ENCODE measurements around the gene PPM1B. TPM values are rescaled to one million over a fixed set of nuclear protein-coding genes. Genes with fewer than 3 reads are reported as not detected.

The PPM1B gene
- total and polyA plus RNA-seq, 2 donors (not counting 1 experiment from before 2014, with no cell fraction given): 15.3 to 81.4 TPM

DNA sequence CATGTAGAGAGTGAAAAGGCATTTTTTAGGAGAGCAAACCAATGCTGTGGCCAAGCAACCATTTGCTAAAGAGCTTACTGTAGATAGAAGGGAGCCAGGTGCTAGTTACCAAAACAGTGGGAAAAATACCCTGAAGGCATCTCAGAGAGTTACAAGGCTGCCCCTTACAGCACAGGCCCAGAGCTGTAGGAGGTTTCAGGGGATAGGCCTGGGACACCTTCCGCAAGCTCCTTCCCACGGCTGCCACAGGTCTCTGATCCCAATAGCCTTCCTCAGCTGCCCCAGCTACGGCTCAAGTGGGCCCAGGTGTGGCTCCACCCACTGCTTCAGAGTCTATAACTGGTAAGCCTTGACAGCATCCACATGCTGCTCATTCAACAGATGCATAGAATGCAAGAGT is 18.2 kb upstream of the PPM1B start:
- CTCF ChIA-PET: no interaction called here
- Histone ChIP-seq H3K9me3 (ENCODE audit: control extremely low read depth in 1 of 3, control insufficient read depth in 2 of 3, insufficient read depth in 1 of 3, low read length in 2 of 3) (no peaks in the 10 kb centered on the region), H3K36me3 (replicated peaks in 1 of 2; ENCODE audit: control extremely low read depth in 1 of 2, control insufficient read depth in 1 of 2, extremely low read depth in 1 of 2, insufficient read depth in 2 of 2, low read length in 1 of 2) (no peaks in the 10 kb centered on the region), H3K4me1 (ENCODE audit: control insufficient read depth in 2 of 2, insufficient read depth in 2 of 2, low read length in 2 of 2) (no peaks in the 10 kb centered on the region), H3K79me2 (ENCODE audit: control insufficient read depth, insufficient read depth, low read length) (no peaks in the 10 kb centered on the region), H3K27me3 (replicated peaks in 1 of 4; ENCODE audit: control extremely low read depth in 1 of 4, control insufficient read depth in 3 of 4, insufficient read depth in 4 of 4, low read length in 3 of 4) (no peaks in the 10 kb centered on the region), H3K4me3 (ENCODE audit: control extremely low read depth in 1 of 5, extremely low read depth in 1 of 5, insufficient read depth in 1 of 5, low read depth in 2 of 5, low read length in 4 of 5) (no peak overlapping the region), H4K20me1 (ENCODE audit: control insufficient read depth, insufficient read depth, low read length, poor library complexity, severe bottlenecking) (no peaks in the 10 kb centered on the region), H3K27ac (ENCODE audit: low read length in 2 of 2) (no peak overlapping the region), H3K4me2 (replicated peaks; ENCODE audit: low read depth, low read length, poor library complexity, severe bottlenecking) (no peak overlapping the region), H3K9ac (ENCODE audit: low read length) (no peak overlapping the region), H2AFZ (ENCODE audit: insufficient read depth, low read depth, low read length, poor library complexity, severe bottlenecking) (no peak overlapping the region)
- Mint-ChIP-seq H3K4me1 (no peaks in the 10 kb centered on the region), H3K4me3 (no peak overlapping the region), H3K9me3 (ENCODE audit: insufficient read depth) (no peaks in the 10 kb centered on the region), H3K27ac (no peak overlapping the region), H3K27me3 (peaks cover 12% of the 10 kb centered on the region)
- ATAC-seq (ENCODE audit: low read depth) (no peak), DNase-seq (no peak)
- 90% methylated on average over 2 of the region's 3 CpGs for WGBS (ENCODE audit: insufficient coverage)
- intact Hi-C loops (cut with micrococcal nuclease): no loop called here
- POLR2A ChIA-PET: no interaction called here
- no peak for TF ChIP-seq EZH2 (IDR thresholded peaks at IDR 0.05; ENCODE audit: borderline replicate concordance, insufficient read depth, low read depth, low read length, poor library complexity, severe bottlenecking)
- TF ChIP-seq, protein P1, sequence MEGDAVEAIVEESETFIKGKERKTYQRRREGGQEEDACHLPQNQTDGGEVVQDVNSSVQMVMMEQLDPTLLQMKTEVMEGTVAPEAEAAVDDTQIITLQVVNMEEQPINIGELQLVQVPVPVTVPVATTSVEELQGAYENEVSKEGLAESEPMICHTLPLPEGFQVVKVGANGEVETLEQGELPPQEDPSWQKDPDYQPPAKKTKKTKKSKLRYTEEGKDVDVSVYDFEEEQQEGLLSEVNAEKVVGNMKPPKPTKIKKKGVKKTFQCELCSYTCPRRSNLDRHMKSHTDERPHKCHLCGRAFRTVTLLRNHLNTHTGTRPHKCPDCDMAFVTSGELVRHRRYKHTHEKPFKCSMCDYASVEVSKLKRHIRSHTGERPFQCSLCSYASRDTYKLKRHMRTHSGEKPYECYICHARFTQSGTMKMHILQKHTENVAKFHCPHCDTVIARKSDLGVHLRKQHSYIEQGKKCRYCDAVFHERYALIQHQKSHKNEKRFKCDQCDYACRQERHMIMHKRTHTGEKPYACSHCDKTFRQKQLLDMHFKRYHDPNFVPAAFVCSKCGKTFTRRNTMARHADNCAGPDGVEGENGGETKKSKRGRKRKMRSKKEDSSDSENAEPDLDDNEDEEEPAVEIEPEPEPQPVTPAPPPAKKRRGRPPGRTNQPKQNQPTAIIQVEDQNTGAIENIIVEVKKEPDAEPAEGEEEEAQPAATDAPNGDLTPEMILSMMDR (IDR thresholded peaks at IDR 0.05): no peak

DNA sequence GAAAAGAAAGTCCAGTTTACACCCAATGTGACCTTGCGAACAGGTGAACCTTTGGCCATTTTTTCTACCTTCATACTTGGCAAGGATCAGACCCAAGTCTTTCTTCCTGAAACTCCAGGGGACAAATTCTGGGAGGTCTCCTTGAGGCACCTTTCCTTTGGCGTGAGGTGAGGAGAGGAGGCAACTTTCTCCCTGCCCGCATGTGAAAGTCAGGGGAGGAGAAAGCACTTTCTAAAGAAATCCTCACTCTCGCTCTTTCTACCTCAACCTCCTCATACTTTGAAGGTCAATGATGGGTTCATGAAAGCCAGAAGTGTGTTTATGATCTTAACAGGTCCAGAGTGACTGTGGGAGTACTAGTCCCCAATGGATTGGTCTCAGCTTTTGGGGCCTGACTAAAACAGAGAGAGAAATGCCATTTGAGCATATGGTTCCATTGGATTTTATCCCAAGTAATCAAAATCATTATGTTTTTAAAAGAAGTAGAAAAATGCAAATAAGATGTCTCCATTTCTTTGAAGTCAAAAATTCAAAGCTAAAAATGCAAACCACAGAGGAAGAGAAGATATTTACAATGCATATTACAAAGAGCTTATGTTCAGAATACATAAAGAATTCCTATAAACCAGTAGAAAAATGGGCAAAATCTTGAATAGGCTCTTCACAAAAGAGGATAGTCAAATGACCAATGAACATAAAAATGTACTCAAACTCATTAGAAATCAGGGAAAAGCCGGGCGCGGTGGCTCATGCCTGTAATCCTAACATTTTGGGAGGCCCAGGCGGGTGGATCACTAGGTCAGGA is 15.6 kb upstream of the PPM1B start:
- no peak for TF ChIP-seq EZH2 (IDR thresholded peaks at IDR 0.05; ENCODE audit: borderline replicate concordance, insufficient read depth, low read depth, low read length, poor library complexity, severe bottlenecking)
- TF ChIP-seq, protein P1 (IDR thresholded peaks at IDR 0.05): no peak
- no peaks in the 10 kb centered on the region for H4K20me1 ChIP-seq (ENCODE audit: control insufficient read depth, insufficient read depth, low read length, poor library complexity, severe bottlenecking)
- DNase-seq: no peak
- ChIA-PET CTCF (interaction anchor here (0.6 kb wide), 1 partner anchor 562 kb away, joined by 5 read pairs; no protein-coding TSS in a partner anchor), POLR2A (no interaction called here)
- no peak overlapping the region for H2AFZ ChIP-seq (ENCODE audit: insufficient read depth, low read depth, low read length, poor library complexity, severe bottlenecking)
- no peaks in the 10 kb centered on the region for H3K27me3 ChIP-seq (replicated peaks in 1 of 4; ENCODE audit: control extremely low read depth in 1 of 4, control insufficient read depth in 3 of 4, insufficient read depth in 4 of 4, low read length in 3 of 4)
- H3K9me3 ChIP-seq (ENCODE audit: control extremely low read depth in 1 of 3, control insufficient read depth in 2 of 3, insufficient read depth in 1 of 3, low read length in 2 of 3): no peaks in the 10 kb centered on the region
- intact Hi-C loops (cut with micrococcal nuclease): no loop called here
- no peak overlapping the region for H3K4me3 Mint-ChIP-seq
- H3K4me1 Mint-ChIP-seq: no peaks in the 10 kb centered on the region
- H3K27me3 Mint-ChIP-seq: peaks cover 10% of the 10 kb centered on the region
- H3K27ac Mint-ChIP-seq: no peak overlapping the region
- H3K4me1 ChIP-seq (ENCODE audit: control insufficient read depth in 2 of 2, insufficient read depth in 2 of 2, low read length in 2 of 2): no peaks in the 10 kb centered on the region
- WGBS (ENCODE audit: insufficient coverage): 97% methylated on average over 4 of the region's 8 CpGs
- H3K27ac ChIP-seq (ENCODE audit: low read length in 2 of 2): no peak overlapping the region
- no peak overlapping the region for H3K4me2 ChIP-seq (replicated peaks; ENCODE audit: low read depth, low read length, poor library complexity, severe bottlenecking)
- no peak overlapping the region for H3K9ac ChIP-seq (ENCODE audit: low read length)
- no peaks in the 10 kb centered on the region for H3K79me2 ChIP-seq (ENCODE audit: control insufficient read depth, insufficient read depth, low read length)
- no peak for ATAC-seq (ENCODE audit: low read depth)
- no peak overlapping the region for H3K4me3 ChIP-seq (ENCODE audit: control extremely low read depth in 1 of 5, extremely low read depth in 1 of 5, insufficient read depth in 1 of 5, low read depth in 2 of 5, low read length in 4 of 5)
- H3K36me3 ChIP-seq (replicated peaks in 1 of 2; ENCODE audit: control extremely low read depth in 1 of 2, control insufficient read depth in 1 of 2, extremely low read depth in 1 of 2, insufficient read depth in 2 of 2, low read length in 1 of 2): no peaks in the 10 kb centered on the region
- no peaks in the 10 kb centered on the region for H3K9me3 Mint-ChIP-seq (ENCODE audit: insufficient read depth)
